HepG2 (cell line): ENCODE measurements around the gene CIT.

Source experiments
- EP300 ChIP-seq, 3 experiments: sonication (generic) in 1 of 3; formaldehyde crosslinking in 1 of 3; IDR thresholded peaks; 2 replicates each; pipeline versions ENCODE4 v1.5.1 to v1.6.1; 2011 to 2020; ENCODE audit warnings: low read depth in 2 of 3, low read length in 2 of 3, borderline replicate concordance in 1 of 3, improper control_type of control experiment in 1 of 3, mild to moderate bottlenecking in 1 of 3, missing genetic modification reagents in 1 of 3, moderate library complexity in 1 of 3
- POLR2AphosphoS5 ChIP-seq: IDR thresholded peaks from 2 replicates; pipeline ENCODE4 v1.6.1; 2012; ENCODE audit warnings: low read depth, low read length
- TCF12 ChIP-seq, 2 experiments: fragments of 450-650 bp in 1 of 2; sonication (generic) in 1 of 2; formaldehyde crosslinking in 1 of 2; IDR thresholded peaks; 2 replicates each; pipeline versions ENCODE4 v1.6.1 to v1.8.0; 2017 to 2022; ENCODE audit warnings: antibody characterized with exemption in 1 of 2, mild to moderate bottlenecking in 1 of 2, missing genetic modification reagents in 1 of 2, moderate library complexity in 1 of 2
- TF ChIP-seq, protein P1 (sequence below): sonication (generic); formaldehyde crosslinking; IDR thresholded peaks from 2 replicates; pipeline ENCODE4 v1.8.0; 2022; ENCODE audit warnings: missing genetic modification reagents, mild to moderate bottlenecking, inconsistent platforms, borderline replicate concordance

DNA sequence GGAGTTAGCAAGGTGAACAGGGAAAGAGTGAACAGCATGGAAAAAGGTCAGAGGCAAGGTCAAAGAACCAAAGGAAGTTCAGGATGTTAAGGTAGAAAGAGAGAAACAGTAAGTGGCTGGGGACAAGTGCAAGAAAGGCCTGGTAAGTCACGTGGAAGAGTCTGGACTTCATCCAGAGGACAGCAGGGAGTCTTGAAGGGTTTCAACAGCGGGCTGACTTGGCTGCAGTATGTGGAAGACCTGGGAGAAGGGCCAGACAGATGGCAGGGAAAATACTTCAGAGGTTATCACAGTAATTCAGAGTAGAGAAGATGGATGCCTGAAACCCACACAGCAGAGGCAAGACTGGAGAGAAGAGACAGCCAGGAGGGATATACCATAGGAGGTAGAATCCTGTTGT lies 34.0 kb downstream of the CIT start:
- TF ChIP-seq, protein P1, sequence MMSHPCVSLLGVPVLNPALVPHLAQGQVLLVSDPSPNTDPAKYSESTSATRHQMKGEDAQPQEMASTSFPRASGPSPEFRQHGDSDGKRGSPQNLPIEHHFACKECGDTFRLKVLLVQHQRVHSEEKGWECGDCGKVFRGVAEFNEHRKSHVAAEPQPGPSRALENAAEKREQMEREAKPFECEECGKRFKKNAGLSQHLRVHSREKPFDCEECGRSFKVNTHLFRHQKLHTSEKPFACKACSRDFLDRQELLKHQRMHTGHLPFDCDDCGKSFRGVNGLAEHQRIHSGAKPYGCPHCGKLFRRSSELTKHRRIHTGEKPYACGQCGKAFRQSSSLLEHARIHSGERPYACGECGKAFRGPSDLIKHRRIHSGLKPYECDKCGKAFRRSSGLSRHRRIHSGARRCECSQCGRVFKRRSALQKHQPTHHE: no peak
- TF ChIP-seq POLR2AphosphoS5: no peak
- no peak for TF ChIP-seq EP300 (IDR thresholded peaks at IDR 0.05; ENCODE audit: low read depth in 2 of 2, low read length in 2 of 2)
- TF ChIP-seq EP300 (CRISPR knock-in tag; IDR thresholded peaks at IDR 0.05; ENCODE audit: borderline replicate concordance): no peak
- TF ChIP-seq TCF12 (IDR thresholded peaks at IDR 0.05): no peak
- no peak for TF ChIP-seq TCF12 (CRISPR knock-in tag; IDR thresholded peaks at IDR 0.05)
